HUES6 (cell line): ENCODE measurements around the gene MTCL1.

Source experiments
- H3K27ac ChIP-seq: 2 replicates; pipeline ENCODE4 v1.7.0; 2013; ENCODE audit warnings: low read depth, mild to moderate bottlenecking, low read length, inconsistent platforms
- H3K27me3 ChIP-seq: 2 replicates; pipeline ENCODE4 v1.6.1; 2013; ENCODE audit warnings: low read length; ENCODE audit not compliant: control insufficient read depth, insufficient read depth
- H3K36me3 ChIP-seq: 2 replicates; pipeline ENCODE4 v1.6.1; 2013; ENCODE audit warnings: low read length; ENCODE audit not compliant: control insufficient read depth, insufficient read depth
- H3K4me1 ChIP-seq: 2 replicates; pipeline ENCODE4 v1.6.1; 2013; ENCODE audit warnings: low read length; ENCODE audit not compliant: control insufficient read depth, insufficient read depth
- H3K4me3 ChIP-seq: 2 replicates; pipeline ENCODE4 v1.5.1; 2013; ENCODE audit warnings: low read depth, low read length
- H3K9ac ChIP-seq: one replicate; pipeline ENCODE4 v1.6.1; 2013; ENCODE audit warnings: mild to moderate bottlenecking, low read length
- H3K9me3 ChIP-seq: 2 replicates; pipeline ENCODE4 v1.6.1; 2013; ENCODE audit warnings: low read depth, low read length; ENCODE audit not compliant: control insufficient read depth, insufficient read depth

MTCL1 gene

DNA sequence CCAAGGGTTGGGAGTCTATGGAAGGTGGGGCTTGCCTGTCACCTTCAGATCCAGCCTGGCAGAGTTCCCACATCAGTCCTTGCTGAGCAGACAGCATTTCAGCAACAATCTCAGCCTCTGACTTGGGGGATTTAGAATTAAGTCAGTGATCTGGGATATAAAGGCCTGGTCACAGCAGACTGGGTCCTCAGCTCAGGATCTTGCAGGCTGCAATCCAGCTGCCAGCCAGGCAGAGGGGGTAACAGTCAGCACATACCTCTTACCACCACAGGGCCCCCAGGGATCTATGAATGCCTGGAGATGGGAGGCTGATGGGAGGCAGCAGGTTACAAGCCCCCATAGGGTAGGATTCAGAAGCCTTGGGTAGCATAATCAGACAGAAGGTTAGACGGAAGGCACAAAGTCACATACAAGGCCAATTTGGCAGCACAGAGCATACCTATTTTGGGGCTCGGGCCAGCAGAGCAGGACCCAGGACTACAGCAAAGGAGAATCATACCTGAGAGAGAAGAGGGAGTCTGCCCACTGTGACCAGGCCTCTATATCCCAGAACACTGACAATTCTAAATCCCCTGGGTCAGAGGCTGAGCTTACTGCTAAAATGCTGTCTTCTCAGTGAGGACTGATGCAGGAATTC lies 163.5 kb downstream of the MTCL1 start:
- Histone ChIP-seq H3K27ac (no peak overlapping the region), H3K9ac (no peak overlapping the region), H3K4me3 (no peak overlapping the region), H3K9me3 (no peaks in the 10 kb centered on the region), H3K4me1 (peaks cover 10% of the 10 kb centered on the region; the same call in 1 of the 2 replicates), H3K36me3 (no peaks in the 10 kb centered on the region), H3K27me3 (no peaks in the 10 kb centered on the region)

DNA sequence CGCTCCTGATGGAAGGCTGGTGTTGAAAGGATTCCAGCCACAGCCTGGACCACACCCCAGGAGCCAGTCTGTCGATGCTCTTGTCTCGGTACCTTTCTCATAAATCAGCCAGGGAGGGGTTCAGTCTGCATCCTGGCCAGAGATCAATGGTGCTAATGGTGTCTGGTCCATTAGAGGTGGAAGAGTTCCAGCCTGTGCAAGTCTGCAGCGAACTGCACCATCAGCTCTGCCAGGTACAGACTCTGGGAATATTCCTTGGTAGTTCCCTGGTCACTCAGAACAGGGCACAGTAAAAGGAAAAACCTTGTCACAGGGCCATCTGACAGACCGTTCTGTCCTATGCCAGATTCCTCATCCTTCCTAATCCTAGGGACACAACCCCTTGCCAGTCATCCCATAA lies 164.3 kb downstream of the MTCL1 start:
- Histone ChIP-seq H3K36me3 (no peaks in the 10 kb centered on the region), H3K27me3 (no peaks in the 10 kb centered on the region), H3K9me3 (no peaks in the 10 kb centered on the region), H3K27ac (no peak overlapping the region), H3K4me1 (peaks cover 10% of the 10 kb centered on the region; the same call in 1 of the 2 replicates), H3K4me3 (no peak overlapping the region), H3K9ac (no peak overlapping the region)

GRCh38 chr18:8870528-8870927 lies 165.2 kb downstream of the MTCL1 start:
- H3K27ac ChIP-seq, result no peak overlapping the region
- H3K27me3 ChIP-seq, result no peaks in the 10 kb centered on the region

GRCh38 chr18:8871489-8871888 lies 166.1 kb downstream of the MTCL1 start:
- H3K27me3 ChIP-seq, result no peaks in the 10 kb centered on the region
- no peak overlapping the region for H3K27ac ChIP-seq
- no peaks in the 10 kb centered on the region for H3K36me3 ChIP-seq
- H3K9ac ChIP-seq, result no peak overlapping the region
- H3K4me3 ChIP-seq, result no peak overlapping the region
- peaks cover 9% of the 10 kb centered on the region; the same call in 1 of the 2 replicates for H3K4me1 ChIP-seq
- H3K9me3 ChIP-seq, result no peaks in the 10 kb centered on the region

More at GRCh38 chr18:8870528-8870927, 165.2 kb downstream of the MTCL1 start:
- Histone ChIP-seq H3K4me3 (no peak overlapping the region), H3K4me1 (peaks cover 10% of the 10 kb centered on the region; the same call in 1 of the 2 replicates), H3K9ac (no peak overlapping the region), H3K9me3 (no peaks in the 10 kb centered on the region), H3K36me3 (no peaks in the 10 kb centered on the region)

- Histone ChIP-seq H3K4me1 (no peaks in the 10 kb centered on the region), H3K9me3 (no peaks in the 10 kb centered on the region), H3K36me3 (no peaks in the 10 kb centered on the region), H3K27ac (no peak overlapping the region), H3K9ac (no peak overlapping the region), H3K4me3 (no peak overlapping the region), H3K27me3 (no peaks in the 10 kb centered on the region)
These were observed 169.5 kb downstream of the MTCL1 start for GRCh38 chr18:8874872-8875271.

GRCh38 chr18:8876887-8877286 lies 171.5 kb downstream of the MTCL1 start:
- Histone ChIP-seq H3K9me3 (no peaks in the 10 kb centered on the region; the same call in 1 of the 2 replicates), H3K9ac (no peak overlapping the region), H3K4me1 (no peaks in the 10 kb centered on the region; the same call in 1 of the 2 replicates), H3K27ac (no peak overlapping the region), H3K36me3 (no peaks in the 10 kb centered on the region), H3K27me3 (no peaks in the 10 kb centered on the region), H3K4me3 (no peak overlapping the region)

DNA sequence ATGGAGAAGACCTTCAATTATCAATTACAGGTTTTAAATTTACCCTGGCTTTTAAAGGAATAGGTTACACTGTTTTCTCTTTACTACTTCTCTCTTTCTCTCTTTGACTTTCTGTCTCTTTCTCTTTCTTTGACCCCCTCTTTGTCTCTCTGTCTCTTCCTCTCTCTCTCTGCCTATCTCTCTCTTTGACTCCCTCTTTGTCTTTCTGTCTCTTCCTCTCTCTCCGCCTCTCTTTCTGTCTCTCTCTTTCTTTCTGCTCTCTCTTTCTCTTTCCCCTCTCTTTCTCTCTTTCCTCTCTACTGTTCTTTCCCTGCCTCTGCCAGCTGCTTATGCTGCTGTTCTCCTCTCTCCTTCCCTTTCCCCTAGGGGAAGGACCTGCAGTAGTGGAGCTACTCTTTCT lies 175.7 kb downstream of the MTCL1 start:
- Histone ChIP-seq H3K27me3 (no peaks in the 10 kb centered on the region), H3K9me3 (peaks cover 3% of the 10 kb centered on the region; the same call in 1 of the 2 replicates), H3K9ac (no peak overlapping the region), H3K36me3 (no peaks in the 10 kb centered on the region), H3K4me3 (no peak overlapping the region), H3K27ac (no peak overlapping the region; the same call in 1 of the 2 replicates), H3K4me1 (no peaks in the 10 kb centered on the region; the same call in 1 of the 2 replicates)
